GM23338 (cell line): Measurements from ENCODE around the gene CAMSAP1. TPM values are rescaled to one million over a fixed set of nuclear protein-coding genes. Genes with fewer than 3 reads are reported as not detected.

Experiments used
- ATAC-seq: fragments of 200-7000 bp; cut with Tn5 transposase; 3 replicates; pipeline ENCODE4 v1.9.1; 2020
- DNase-seq: peaks from one replicate; pipeline ENCODE4 v3.0.0-alpha.2; 2015; ENCODE audit warnings: low spot score
- H2AFZ ChIP-seq: fragments of 200-600 bp; sonication (generic); 2 replicates; pipeline ENCODE4 v1.8.0; 2016; ENCODE audit warnings: antibody characterized with exemption, mild to moderate bottlenecking, moderate library complexity
- H3F3A ChIP-seq: fragments of 200-600 bp; sonication (generic); replicated peaks from 2 replicates; pipeline ENCODE4 v1.8.0; 2017; ENCODE audit warnings: antibody characterized with exemption, mixed run types, low read depth
- H3K27ac ChIP-seq: fragments of 200-600 bp; sonication (generic); 2 replicates; pipeline ENCODE4 v1.6.1; 2016; ENCODE audit warnings: low read depth
- H3K27me3 ChIP-seq: fragments of 200-600 bp; sonication (generic); 2 replicates; pipeline ENCODE4 v1.8.0; 2016; ENCODE audit warnings: mild to moderate bottlenecking, mixed run types, moderate library complexity; ENCODE audit not compliant: insufficient read depth
- H3K36me3 ChIP-seq: fragments of 200-600 bp; sonication (generic); 2 replicates; pipeline ENCODE4 v1.8.0; 2016; ENCODE audit warnings: mild to moderate bottlenecking; ENCODE audit not compliant: insufficient read depth
- H3K4me1 ChIP-seq: fragments of 200-600 bp; sonication (generic); 2 replicates; pipeline ENCODE4 v1.8.0; 2016; ENCODE audit warnings: mild to moderate bottlenecking, moderate library complexity; ENCODE audit not compliant: insufficient read depth
- H3K4me2 ChIP-seq: fragments of 200-600 bp; sonication (generic); 2 replicates; pipeline ENCODE4 v1.7.1; 2017; ENCODE audit warnings: mixed run types
- H3K4me3 ChIP-seq: fragments of 200-600 bp; sonication (generic); 2 replicates; pipeline ENCODE4 v1.6.1; 2016; ENCODE audit warnings: mixed run types
- H3K79me2 ChIP-seq: fragments of 200-600 bp; sonication (generic); replicated peaks from 2 replicates; pipeline ENCODE4 v1.8.0; 2017; ENCODE audit warnings: mild to moderate bottlenecking; ENCODE audit not compliant: insufficient read depth
- H3K9me2 ChIP-seq: fragments of 200-600 bp; sonication (generic); 2 replicates; pipeline ENCODE4 v1.8.0; 2017; ENCODE audit not compliant: insufficient read depth
- H4K20me1 ChIP-seq: fragments of 200-600 bp; sonication (generic); replicated peaks from 2 replicates; pipeline ENCODE4 v1.8.0; 2017; ENCODE audit warnings: mild to moderate bottlenecking; ENCODE audit not compliant: insufficient read depth
- H3K27ac Mint-ChIP-seq: 2 replicates; pipeline ENCODE4 v1.8.0; 2020; ENCODE audit warnings: inconsistent platforms, mild to moderate bottlenecking, moderate library complexity, mixed read lengths
- H3K27me3 Mint-ChIP-seq: 3 replicates; pipeline ENCODE4 v1.8.0; 2022; ENCODE audit warnings: low read depth, mild to moderate bottlenecking, moderate library complexity, mixed read lengths, inconsistent platforms; ENCODE audit not compliant: insufficient read depth, poor library complexity
- H3K36me3 Mint-ChIP-seq: 3 replicates; pipeline ENCODE4 v1.8.0; 2021; ENCODE audit warnings: low read depth, mild to moderate bottlenecking, inconsistent platforms, moderate library complexity, mixed read lengths
- H3K4me1 Mint-ChIP-seq: 3 replicates; pipeline ENCODE4 v1.8.0; 2020; ENCODE audit warnings: mild to moderate bottlenecking, inconsistent platforms, mixed read lengths
- H3K4me3 Mint-ChIP-seq: 3 replicates; pipeline ENCODE4 v1.8.0; 2021; ENCODE audit warnings: moderate library complexity, mild to moderate bottlenecking, inconsistent platforms, mixed read lengths
- H3K9me3 Mint-ChIP-seq: 3 replicates; pipeline ENCODE4 v1.8.0; 2020; ENCODE audit warnings: moderate library complexity, mild to moderate bottlenecking, inconsistent platforms, mixed read lengths
- CREB1 ChIP-seq: fragments of 250-450 bp; sonication (Bioruptor Pico); IDR thresholded peaks from 2 replicates; pipeline ENCODE4 v1.5.0; 2020; ENCODE audit warnings: low read depth, mild to moderate bottlenecking, moderate library complexity
- EZH2 ChIP-seq: fragments of 200-600 bp; sonication (generic); IDR thresholded peaks from one replicate; pipeline ENCODE4 v1.8.0; 2017; ENCODE audit warnings: antibody characterized with exemption, mild to moderate bottlenecking, low read depth; ENCODE audit not compliant: unreplicated experiment
- EZH2phosphoT487 ChIP-seq: fragments of 200-600 bp; sonication (generic); IDR thresholded peaks from one replicate; pipeline ENCODE4 v1.8.1; 2018; ENCODE audit warnings: antibody characterized with exemption; ENCODE audit not compliant: unreplicated experiment
- JUNB ChIP-seq: IDR thresholded peaks from one replicate; pipeline ENCODE4 v1.6.1; 2016; ENCODE audit warnings: antibody characterized with exemption; ENCODE audit not compliant: unreplicated experiment
- NANOG ChIP-seq: IDR thresholded peaks from 2 replicates; pipeline ENCODE4 v1.6.1; 2016; ENCODE audit warnings: antibody characterized with exemption, borderline replicate concordance
- POLR2AphosphoS5 ChIP-seq: IDR thresholded peaks from 2 replicates; pipeline ENCODE4 v1.6.1; 2016; ENCODE audit warnings: antibody characterized with exemption, low read depth
- STAT1 ChIP-seq: IDR thresholded peaks from one replicate; pipeline ENCODE4 v1.6.1; 2016; ENCODE audit warnings: antibody characterized with exemption; ENCODE audit not compliant: unreplicated experiment
- ZNF114 ChIP-seq: fragments of 250-450 bp; sonication (Bioruptor Pico); IDR thresholded peaks from 2 replicates; pipeline ENCODE4 v1.5.0; 2020; ENCODE audit warnings: mild to moderate bottlenecking, moderate library complexity
- ZNF331 ChIP-seq: fragments of 250-450 bp; sonication (Bioruptor Pico); IDR thresholded peaks from 2 replicates; pipeline ENCODE4 v1.5.0; 2020; ENCODE audit warnings: low read depth, mild to moderate bottlenecking, moderate library complexity
- polyA plus RNA-seq: library from polyadenylated mRNA; unstranded; fragments of >200 nt; fragmentation: Nextera tagmentation; extraction: Ambion mirVana; gene quantifications from 2 replicates; pipeline ENCODE4 v1.2.1, GENCODE V29; 2016
- total RNA-seq: library from RNA; depleted of rRNA; stranded (reverse); fragments of >200 nt; shearing (Covaris generic); gene quantifications from 2 replicates; pipeline ENCODE4 v1.2.3, GENCODE V29; 2014
- TF ChIP-seq, protein P1 (sequence below), 2 experiments: fragments of 200-600 bp in 1 of 2; sonication (generic) in 1 of 2; conservative IDR thresholded peaks; 2 replicates each; pipeline versions ENCODE4 v1.5.1 to v1.6.1; 2016 to 2017; ENCODE audit warnings: antibody characterized with exemption in 2 of 2, low read depth in 2 of 2, mild to moderate bottlenecking in 2 of 2, moderate library complexity in 1 of 2
- TF ChIP-seq, protein P2 (sequence below): IDR thresholded peaks from one replicate; pipeline ENCODE4 v1.6.1; 2018; ENCODE audit warnings: antibody characterized with exemption; ENCODE audit not compliant: unreplicated experiment
- TF ChIP-seq, protein P3 (sequence below): fragments of 250-450 bp; sonication (Bioruptor Pico); IDR thresholded peaks from 2 replicates; pipeline ENCODE4 v1.5.0; 2020; ENCODE audit warnings: mild to moderate bottlenecking, moderate library complexity
- TF ChIP-seq, protein P4 (sequence below): IDR thresholded peaks from 2 replicates; pipeline ENCODE4 v1.6.1; 2016; ENCODE audit warnings: antibody characterized with exemption

CAMSAP1 gene
- total and polyA plus RNA-seq, 2 experiments from 2014 or later, result 6.9 to 75.4 TPM

DNA sequence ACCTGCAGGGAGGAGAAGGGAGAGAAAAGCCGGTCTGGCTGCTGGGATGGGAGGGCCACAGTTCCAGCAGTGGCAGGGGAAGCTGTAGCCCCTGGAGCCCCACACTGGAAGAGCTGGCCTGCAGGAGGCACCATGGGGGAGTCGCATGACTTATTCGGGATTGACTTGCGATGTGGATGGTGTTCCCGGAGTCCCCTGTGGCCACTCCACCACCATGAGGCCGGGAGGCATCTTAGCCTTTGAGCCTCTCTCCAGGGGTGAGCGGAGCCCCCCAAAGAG is 113.3 kb downstream of the CAMSAP1 start:
- Mint-ChIP-seq H3K27ac (no peak overlapping the region), H3K9me3 (no peaks in the 10 kb centered on the region), H3K4me1 (peaks cover 3% of the 10 kb centered on the region; the same call in 2 of the 3 replicates), H3K36me3 (no peaks in the 10 kb centered on the region), H3K27me3 (peaks cover 10% of the 10 kb centered on the region), H3K4me3 (no peak overlapping the region)
- H3K79me2 ChIP-seq, result no peaks in the 10 kb centered on the region
- no peak overlapping the region for H2AFZ ChIP-seq
- TF ChIP-seq, protein P1, sequence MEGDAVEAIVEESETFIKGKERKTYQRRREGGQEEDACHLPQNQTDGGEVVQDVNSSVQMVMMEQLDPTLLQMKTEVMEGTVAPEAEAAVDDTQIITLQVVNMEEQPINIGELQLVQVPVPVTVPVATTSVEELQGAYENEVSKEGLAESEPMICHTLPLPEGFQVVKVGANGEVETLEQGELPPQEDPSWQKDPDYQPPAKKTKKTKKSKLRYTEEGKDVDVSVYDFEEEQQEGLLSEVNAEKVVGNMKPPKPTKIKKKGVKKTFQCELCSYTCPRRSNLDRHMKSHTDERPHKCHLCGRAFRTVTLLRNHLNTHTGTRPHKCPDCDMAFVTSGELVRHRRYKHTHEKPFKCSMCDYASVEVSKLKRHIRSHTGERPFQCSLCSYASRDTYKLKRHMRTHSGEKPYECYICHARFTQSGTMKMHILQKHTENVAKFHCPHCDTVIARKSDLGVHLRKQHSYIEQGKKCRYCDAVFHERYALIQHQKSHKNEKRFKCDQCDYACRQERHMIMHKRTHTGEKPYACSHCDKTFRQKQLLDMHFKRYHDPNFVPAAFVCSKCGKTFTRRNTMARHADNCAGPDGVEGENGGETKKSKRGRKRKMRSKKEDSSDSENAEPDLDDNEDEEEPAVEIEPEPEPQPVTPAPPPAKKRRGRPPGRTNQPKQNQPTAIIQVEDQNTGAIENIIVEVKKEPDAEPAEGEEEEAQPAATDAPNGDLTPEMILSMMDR (conservative IDR thresholded peaks at IDR 0.05; ENCODE audit: low read depth in 2 of 2), result no peak
- TF ChIP-seq CREB1 (CRISPR knock-in tag) (no peak), NANOG (no peak), EZH2phosphoT487 (no peak), ZNF331 (CRISPR knock-in tag) (no peak), STAT1 (no peak), EZH2 (no peak), POLR2AphosphoS5 (no peak), JUNB (no peak), ZNF114 (no peak)
- TF ChIP-seq, protein P2, sequence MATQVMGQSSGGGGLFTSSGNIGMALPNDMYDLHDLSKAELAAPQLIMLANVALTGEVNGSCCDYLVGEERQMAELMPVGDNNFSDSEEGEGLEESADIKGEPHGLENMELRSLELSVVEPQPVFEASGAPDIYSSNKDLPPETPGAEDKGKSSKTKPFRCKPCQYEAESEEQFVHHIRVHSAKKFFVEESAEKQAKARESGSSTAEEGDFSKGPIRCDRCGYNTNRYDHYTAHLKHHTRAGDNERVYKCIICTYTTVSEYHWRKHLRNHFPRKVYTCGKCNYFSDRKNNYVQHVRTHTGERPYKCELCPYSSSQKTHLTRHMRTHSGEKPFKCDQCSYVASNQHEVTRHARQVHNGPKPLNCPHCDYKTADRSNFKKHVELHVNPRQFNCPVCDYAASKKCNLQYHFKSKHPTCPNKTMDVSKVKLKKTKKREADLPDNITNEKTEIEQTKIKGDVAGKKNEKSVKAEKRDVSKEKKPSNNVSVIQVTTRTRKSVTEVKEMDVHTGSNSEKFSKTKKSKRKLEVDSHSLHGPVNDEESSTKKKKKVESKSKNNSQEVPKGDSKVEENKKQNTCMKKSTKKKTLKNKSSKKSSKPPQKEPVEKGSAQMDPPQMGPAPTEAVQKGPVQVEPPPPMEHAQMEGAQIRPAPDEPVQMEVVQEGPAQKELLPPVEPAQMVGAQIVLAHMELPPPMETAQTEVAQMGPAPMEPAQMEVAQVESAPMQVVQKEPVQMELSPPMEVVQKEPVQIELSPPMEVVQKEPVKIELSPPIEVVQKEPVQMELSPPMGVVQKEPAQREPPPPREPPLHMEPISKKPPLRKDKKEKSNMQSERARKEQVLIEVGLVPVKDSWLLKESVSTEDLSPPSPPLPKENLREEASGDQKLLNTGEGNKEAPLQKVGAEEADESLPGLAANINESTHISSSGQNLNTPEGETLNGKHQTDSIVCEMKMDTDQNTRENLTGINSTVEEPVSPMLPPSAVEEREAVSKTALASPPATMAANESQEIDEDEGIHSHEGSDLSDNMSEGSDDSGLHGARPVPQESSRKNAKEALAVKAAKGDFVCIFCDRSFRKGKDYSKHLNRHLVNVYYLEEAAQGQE, result no peak
- TF ChIP-seq, protein P3, sequence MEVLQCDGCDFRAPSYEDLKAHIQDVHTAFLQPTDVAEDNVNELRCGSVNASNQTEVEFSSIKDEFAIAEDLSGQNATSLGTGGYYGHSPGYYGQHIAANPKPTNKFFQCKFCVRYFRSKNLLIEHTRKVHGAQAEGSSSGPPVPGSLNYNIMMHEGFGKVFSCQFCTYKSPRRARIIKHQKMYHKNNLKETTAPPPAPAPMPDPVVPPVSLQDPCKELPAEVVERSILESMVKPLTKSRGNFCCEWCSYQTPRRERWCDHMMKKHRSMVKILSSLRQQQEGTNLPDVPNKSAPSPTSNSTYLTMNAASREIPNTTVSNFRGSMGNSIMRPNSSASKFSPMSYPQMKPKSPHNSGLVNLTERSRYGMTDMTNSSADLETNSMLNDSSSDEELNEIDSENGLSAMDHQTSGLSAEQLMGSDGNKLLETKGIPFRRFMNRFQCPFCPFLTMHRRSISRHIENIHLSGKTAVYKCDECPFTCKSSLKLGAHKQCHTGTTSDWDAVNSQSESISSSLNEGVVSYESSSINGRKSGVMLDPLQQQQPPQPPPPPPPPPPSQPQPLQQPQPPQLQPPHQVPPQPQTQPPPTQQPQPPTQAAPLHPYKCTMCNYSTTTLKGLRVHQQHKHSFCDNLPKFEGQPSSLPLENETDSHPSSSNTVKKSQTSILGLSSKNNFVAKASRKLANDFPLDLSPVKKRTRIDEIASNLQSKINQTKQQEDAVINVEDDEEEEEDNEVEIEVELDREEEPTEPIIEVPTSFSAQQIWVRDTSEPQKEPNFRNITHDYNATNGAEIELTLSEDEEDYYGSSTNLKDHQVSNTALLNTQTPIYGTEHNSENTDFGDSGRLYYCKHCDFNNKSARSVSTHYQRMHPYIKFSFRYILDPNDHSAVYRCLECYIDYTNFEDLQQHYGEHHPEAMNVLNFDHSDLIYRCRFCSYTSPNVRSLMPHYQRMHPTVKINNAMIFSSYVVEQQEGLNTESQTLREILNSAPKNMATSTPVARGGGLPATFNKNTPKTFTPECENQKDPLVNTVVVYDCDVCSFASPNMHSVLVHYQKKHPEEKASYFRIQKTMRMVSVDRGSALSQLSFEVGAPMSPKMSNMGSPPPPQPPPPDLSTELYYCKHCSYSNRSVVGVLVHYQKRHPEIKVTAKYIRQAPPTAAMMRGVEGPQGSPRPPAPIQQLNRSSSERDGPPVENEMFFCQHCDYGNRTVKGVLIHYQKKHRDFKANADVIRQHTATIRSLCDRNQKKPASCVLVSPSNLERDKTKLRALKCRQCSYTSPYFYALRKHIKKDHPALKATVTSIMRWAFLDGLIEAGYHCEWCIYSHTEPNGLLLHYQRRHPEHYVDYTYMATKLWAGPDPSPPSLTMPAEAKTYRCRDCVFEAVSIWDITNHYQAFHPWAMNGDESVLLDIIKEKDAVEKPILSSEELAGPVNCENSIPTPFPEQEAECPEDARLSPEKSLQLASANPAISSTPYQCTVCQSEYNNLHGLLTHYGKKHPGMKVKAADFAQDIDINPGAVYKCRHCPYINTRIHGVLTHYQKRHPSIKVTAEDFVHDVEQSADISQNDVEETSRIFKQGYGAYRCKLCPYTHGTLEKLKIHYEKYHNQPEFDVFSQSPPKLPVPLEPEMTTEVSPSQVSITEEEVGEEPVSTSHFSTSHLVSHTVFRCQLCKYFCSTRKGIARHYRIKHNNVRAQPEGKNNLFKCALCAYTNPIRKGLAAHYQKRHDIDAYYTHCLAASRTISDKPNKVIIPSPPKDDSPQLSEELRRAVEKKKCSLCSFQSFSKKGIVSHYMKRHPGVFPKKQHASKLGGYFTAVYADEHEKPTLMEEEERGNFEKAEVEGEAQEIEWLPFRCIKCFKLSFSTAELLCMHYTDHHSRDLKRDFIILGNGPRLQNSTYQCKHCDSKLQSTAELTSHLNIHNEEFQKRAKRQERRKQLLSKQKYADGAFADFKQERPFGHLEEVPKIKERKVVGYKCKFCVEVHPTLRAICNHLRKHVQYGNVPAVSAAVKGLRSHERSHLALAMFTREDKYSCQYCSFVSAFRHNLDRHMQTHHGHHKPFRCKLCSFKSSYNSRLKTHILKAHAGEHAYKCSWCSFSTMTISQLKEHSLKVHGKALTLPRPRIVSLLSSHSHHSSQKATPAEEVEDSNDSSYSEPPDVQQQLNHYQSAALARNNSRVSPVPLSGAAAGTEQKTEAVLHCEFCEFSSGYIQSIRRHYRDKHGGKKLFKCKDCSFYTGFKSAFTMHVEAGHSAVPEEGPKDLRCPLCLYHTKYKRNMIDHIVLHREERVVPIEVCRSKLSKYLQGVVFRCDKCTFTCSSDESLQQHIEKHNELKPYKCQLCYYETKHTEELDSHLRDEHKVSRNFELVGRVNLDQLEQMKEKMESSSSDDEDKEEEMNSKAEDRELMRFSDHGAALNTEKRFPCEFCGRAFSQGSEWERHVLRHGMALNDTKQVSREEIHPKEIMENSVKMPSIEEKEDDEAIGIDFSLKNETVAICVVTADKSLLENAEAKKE (CRISPR knock-in tag), result no peak
- TF ChIP-seq, protein P4, sequence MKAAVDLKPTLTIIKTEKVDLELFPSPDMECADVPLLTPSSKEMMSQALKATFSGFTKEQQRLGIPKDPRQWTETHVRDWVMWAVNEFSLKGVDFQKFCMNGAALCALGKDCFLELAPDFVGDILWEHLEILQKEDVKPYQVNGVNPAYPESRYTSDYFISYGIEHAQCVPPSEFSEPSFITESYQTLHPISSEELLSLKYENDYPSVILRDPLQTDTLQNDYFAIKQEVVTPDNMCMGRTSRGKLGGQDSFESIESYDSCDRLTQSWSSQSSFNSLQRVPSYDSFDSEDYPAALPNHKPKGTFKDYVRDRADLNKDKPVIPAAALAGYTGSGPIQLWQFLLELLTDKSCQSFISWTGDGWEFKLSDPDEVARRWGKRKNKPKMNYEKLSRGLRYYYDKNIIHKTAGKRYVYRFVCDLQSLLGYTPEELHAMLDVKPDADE, result no peak
- H3F3A ChIP-seq, result no peaks in the 10 kb centered on the region
- H4K20me1 ChIP-seq, result no peaks in the 10 kb centered on the region
- ATAC-seq (peak; percentile 11; the same call in 2 of the 3 replicates), DNase-seq (no peak)
- no peak overlapping the region for H3K27ac ChIP-seq
- no peaks in the 10 kb centered on the region for H3K9me2 ChIP-seq
- H3K4me1 ChIP-seq, result no peaks in the 10 kb centered on the region
- H3K4me3 ChIP-seq, result no peak overlapping the region
- H3K36me3 ChIP-seq, result no peaks in the 10 kb centered on the region
- H3K27me3 ChIP-seq, result no peaks in the 10 kb centered on the region
- H3K4me2 ChIP-seq, result no peak overlapping the region
